Activated CD8-positive, alpha-beta T cell treated with anti-CD3 and anti-CD28 coated beads for 36 hours (primary cell): ENCODE measurements around the gene TNXB. TPM values are rescaled to one million over a fixed set of nuclear protein-coding genes. Genes with fewer than 3 reads are reported as not detected.

Experiments
- ATAC-seq: fragments of 200-7000 bp; cut with Tn5 transposase; one replicate; pipeline ENCODE4 v1.10.0; 2021; ENCODE audit warnings: mild to moderate bottlenecking, moderate library complexity
- CTCF ChIA-PET: fragments of 350-600 bp; sonication (Branson Sonifier 250); formaldehyde crosslinking; loops from one replicate; lab custom pipeline; 2021; ENCODE audit warnings: antibody characterized with exemption; lab: Charles Lee
- POLR2A ChIA-PET: fragments of 350-600 bp; sonication (Branson Sonifier 250); formaldehyde crosslinking; loops from one replicate; lab custom pipeline; 2021; ENCODE audit warnings: antibody characterized with exemption; lab: Charles Lee
- DNase-seq: peaks from one replicate; pipeline ENCODE4 v3.0.0-alpha.2; 2020
- H3K27ac Mint-ChIP-seq: one replicate; pipeline ENCODE4 v1.8.0; 2021; ENCODE audit warnings: mild to moderate bottlenecking, mixed read lengths
- H3K27me3 Mint-ChIP-seq: one replicate; pipeline ENCODE4 v1.8.0; 2021; ENCODE audit warnings: mixed read lengths
- H3K36me3 Mint-ChIP-seq: one replicate; pipeline ENCODE4 v1.8.0; 2021; ENCODE audit warnings: low read depth, mixed read lengths
- H3K4me1 Mint-ChIP-seq: one replicate; pipeline ENCODE4 v1.8.0; 2021; ENCODE audit warnings: low read depth, mixed read lengths
- H3K4me3 Mint-ChIP-seq: one replicate; pipeline ENCODE4 v1.8.0; 2021; ENCODE audit warnings: mild to moderate bottlenecking, moderate library complexity, mixed read lengths
- H3K9me3 Mint-ChIP-seq: one replicate; pipeline ENCODE4 v1.8.0; 2021; ENCODE audit warnings: mixed read lengths
- intact Hi-C: fragments of 100-400 bp; cut with micrococcal nuclease; formaldehyde crosslinking; loops from one replicate; pipeline ENCODE4 v1.10.0; 2022
- total RNA-seq, 2 experiments: library from RNA; stranded (reverse); gene quantifications; one replicate each; pipeline ENCODE4 v1.2.3, GENCODE V29; 2021
- TF ChIP-seq, protein P1 (sequence below): fragments of 200-600 bp; IDR thresholded peaks from one replicate; pipeline ENCODE4 v1.8.0; 2022; ENCODE audit warnings: antibody characterized with exemption, mild to moderate bottlenecking

Gene TNXB
- total RNA-seq, 2 experiments from 2014 or later: 1.8 to 3.7 TPM

- Mint-ChIP-seq H3K9me3 (no peaks in the 10 kb centered on the region), H3K36me3 (no peaks in the 10 kb centered on the region), H3K27me3 (no peaks in the 10 kb centered on the region), H3K4me1 (no peaks in the 10 kb centered on the region), H3K4me3 (no peak overlapping the region), H3K27ac (no peak overlapping the region)
- CTCF ChIA-PET: interaction anchor here (1.0 kb wide), 1 partner anchor 24 kb away, joined by 3 read pairs; no protein-coding TSS in a partner anchor
- no peak for ATAC-seq
- intact Hi-C loops: no loop called here
- POLR2A ChIA-PET: no interaction called here
- TF ChIP-seq, protein P1, sequence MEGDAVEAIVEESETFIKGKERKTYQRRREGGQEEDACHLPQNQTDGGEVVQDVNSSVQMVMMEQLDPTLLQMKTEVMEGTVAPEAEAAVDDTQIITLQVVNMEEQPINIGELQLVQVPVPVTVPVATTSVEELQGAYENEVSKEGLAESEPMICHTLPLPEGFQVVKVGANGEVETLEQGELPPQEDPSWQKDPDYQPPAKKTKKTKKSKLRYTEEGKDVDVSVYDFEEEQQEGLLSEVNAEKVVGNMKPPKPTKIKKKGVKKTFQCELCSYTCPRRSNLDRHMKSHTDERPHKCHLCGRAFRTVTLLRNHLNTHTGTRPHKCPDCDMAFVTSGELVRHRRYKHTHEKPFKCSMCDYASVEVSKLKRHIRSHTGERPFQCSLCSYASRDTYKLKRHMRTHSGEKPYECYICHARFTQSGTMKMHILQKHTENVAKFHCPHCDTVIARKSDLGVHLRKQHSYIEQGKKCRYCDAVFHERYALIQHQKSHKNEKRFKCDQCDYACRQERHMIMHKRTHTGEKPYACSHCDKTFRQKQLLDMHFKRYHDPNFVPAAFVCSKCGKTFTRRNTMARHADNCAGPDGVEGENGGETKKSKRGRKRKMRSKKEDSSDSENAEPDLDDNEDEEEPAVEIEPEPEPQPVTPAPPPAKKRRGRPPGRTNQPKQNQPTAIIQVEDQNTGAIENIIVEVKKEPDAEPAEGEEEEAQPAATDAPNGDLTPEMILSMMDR: no peak
- no peak for DNase-seq
Observed at GRCh38 chr6:32076321-32076809, 32.8 kb downstream of the TNXB start.

- POLR2A ChIA-PET: no interaction called here
- H3K27me3 Mint-ChIP-seq: no peaks in the 10 kb centered on the region
- intact Hi-C loops: no loop called here
- no peaks in the 10 kb centered on the region for H3K36me3 Mint-ChIP-seq
- TF ChIP-seq, protein P1: no peak
- CTCF ChIA-PET: no interaction called here
- H3K4me1 Mint-ChIP-seq: no peaks in the 10 kb centered on the region
- no peak for ATAC-seq
- no peak for DNase-seq
- H3K27ac Mint-ChIP-seq: no peak overlapping the region
- H3K9me3 Mint-ChIP-seq: no peaks in the 10 kb centered on the region
- H3K4me3 Mint-ChIP-seq: no peak overlapping the region
Observed at GRCh38 chr6:32075781-32076180, 33.4 kb downstream of the TNXB start.

DNA sequence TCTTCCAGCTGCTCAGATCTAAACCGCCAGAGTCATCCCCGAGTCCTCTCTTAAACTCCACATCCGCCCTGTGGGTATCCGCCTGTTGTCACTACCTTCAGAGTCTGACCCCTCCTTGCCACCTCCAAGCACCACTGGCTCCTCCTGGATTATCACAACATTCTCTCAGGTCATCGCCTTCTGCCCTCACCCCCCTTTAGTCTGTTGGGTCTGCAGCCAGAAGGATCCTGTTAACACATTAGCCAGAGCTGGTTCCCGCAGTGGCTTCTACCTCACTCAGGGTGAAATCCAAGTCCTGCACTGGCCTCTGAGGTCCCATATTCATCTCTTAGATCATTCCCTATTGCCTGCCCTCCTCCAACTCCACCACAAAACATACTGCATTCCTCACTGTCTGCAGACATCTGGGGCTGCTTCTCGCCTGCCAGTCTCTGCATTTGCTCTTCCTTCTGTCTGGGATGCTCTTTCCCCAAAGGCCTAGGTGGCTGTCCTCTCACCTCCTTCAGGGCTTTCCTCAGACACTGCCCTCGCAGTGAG lies 34.1 kb downstream of the TNXB start:
- Mint-ChIP-seq H3K4me1 (no peaks in the 10 kb centered on the region), H3K27ac (no peak overlapping the region), H3K36me3 (no peaks in the 10 kb centered on the region), H3K4me3 (no peak overlapping the region), H3K9me3 (no peaks in the 10 kb centered on the region), H3K27me3 (no peaks in the 10 kb centered on the region)
- DNase-seq (no peak), ATAC-seq (no peak)
- CTCF ChIA-PET: interaction anchor here (1.4 kb wide), 1 partner anchor 28 kb away, joined by 3 read pairs; no protein-coding TSS in a partner anchor
- POLR2A ChIA-PET: no interaction called here
- TF ChIP-seq, protein P1: no peak
- intact Hi-C loops: no loop called here

DNA sequence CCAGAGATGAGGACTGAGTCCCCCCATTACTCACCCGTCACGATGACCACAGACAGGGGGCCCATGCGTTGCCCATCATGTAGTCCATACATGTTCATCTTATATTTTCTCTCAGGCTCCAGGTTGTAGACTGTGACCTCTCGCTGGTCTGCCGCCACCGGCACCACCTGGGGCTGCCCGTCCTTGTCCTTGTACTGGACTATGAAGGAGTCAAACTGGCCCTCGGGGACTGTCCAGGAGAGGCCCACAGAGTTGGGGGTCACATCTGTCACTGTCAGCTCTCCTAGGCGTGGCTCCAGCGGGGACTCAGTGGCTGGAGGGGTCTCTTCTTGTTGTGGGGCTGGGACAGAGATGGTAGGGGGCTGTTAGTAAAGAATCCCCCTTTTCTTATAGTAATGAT lies 35.5 kb downstream of the TNXB start:
- H3K4me1 Mint-ChIP-seq: no peaks in the 10 kb centered on the region
- ChIA-PET POLR2A (interaction anchor here (1.3 kb wide), 1 partner anchor 11 kb away, joined by 3 read pairs; no protein-coding TSS in a partner anchor), CTCF (no interaction called here)
- TF ChIP-seq, protein P1: no peak
- intact Hi-C loops: no loop called here
- H3K27me3 Mint-ChIP-seq: no peaks in the 10 kb centered on the region
- no peak overlapping the region for H3K4me3 Mint-ChIP-seq
- ATAC-seq (no peak), DNase-seq (no peak)
- H3K9me3 Mint-ChIP-seq: no peaks in the 10 kb centered on the region
- no peaks in the 10 kb centered on the region for H3K36me3 Mint-ChIP-seq
- H3K27ac Mint-ChIP-seq: no peak overlapping the region

DNA sequence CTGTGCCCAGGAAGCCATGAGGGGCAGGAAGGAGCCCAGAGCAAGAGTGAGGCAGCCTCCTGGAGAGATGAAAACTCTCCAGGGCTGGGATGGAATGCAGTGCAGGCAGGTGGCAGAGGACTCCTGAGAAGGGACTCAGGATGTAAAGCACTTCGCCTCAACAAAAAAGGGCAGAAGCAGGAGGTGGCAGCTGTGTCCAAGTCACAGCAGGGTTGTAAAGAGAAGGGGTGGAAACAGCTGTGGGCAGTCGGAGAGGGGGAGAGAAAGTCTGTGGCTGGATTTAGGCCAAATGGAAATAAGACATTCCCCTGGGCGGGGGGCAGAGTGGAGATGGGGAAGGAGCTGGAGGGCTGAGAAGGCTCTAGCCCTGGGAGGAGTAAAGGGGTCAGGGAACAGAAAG lies 36.0 kb downstream of the TNXB start:
- H3K27ac Mint-ChIP-seq: no peak overlapping the region
- CTCF ChIA-PET: interaction anchor here (1.0 to 1.3 kb wide), 2 partner anchors 15 to 26 kb away, joined by 3 read pairs; no protein-coding TSS in a partner anchor

More for the DNA sequence above, 36.0 kb downstream of the TNXB start:
- ATAC-seq (no peak), DNase-seq (no peak)
- POLR2A ChIA-PET: interaction anchor here (0.8 to 1.3 kb wide), 2 partner anchors 10 to 27 kb away, joined by 3 read pairs; no protein-coding TSS in a partner anchor
- intact Hi-C loops: no loop called here
- H3K36me3 Mint-ChIP-seq: no peaks in the 10 kb centered on the region
- no peaks in the 10 kb centered on the region for H3K9me3 Mint-ChIP-seq
- TF ChIP-seq, protein P1: no peak
- H3K4me1 Mint-ChIP-seq: no peaks in the 10 kb centered on the region
- no peaks in the 10 kb centered on the region for H3K27me3 Mint-ChIP-seq
- H3K4me3 Mint-ChIP-seq: no peak overlapping the region
